GM12878 (cell line): ENCODE measurements around the gene PYGO2.

ENCODE experiments used
- BRCA1 ChIP-seq: IDR thresholded peaks from 2 replicates; pipeline ENCODE4 v1.6.1; 2011; ENCODE audit warnings: low read depth, low read length, improper control_type of control experiment
- CBFB ChIP-seq: IDR thresholded peaks from 2 replicates; pipeline ENCODE4 v1.6.1; 2016; ENCODE audit warnings: antibody characterized with exemption, low read depth
- KDM1A ChIP-seq: fragments of 200-600 bp; sonication (generic); IDR thresholded peaks from 2 replicates; pipeline ENCODE4 v1.6.1; 2016; ENCODE audit warnings: borderline replicate concordance
- POLR2AphosphoS2 ChIP-seq: IDR thresholded peaks from 2 replicates; pipeline ENCODE4 v1.6.1; 2011; ENCODE audit warnings: low read depth, mild to moderate bottlenecking, low read length, improper control_type of control experiment, moderate library complexity
- POLR2AphosphoS5 ChIP-seq: IDR thresholded peaks from 2 replicates; pipeline ENCODE4 v1.6.1; 2011; ENCODE audit warnings: mild to moderate bottlenecking, low read length, inconsistent platforms
- ZNF592 ChIP-seq: fragments of 450-650 bp; IDR thresholded peaks from 2 replicates; pipeline ENCODE4 v1.6.1; 2017; ENCODE audit warnings: mild to moderate bottlenecking, moderate library complexity
- TF ChIP-seq, protein P1 (sequence below): IDR thresholded peaks from 2 replicates; pipeline ENCODE4 v1.6.1; 2011; ENCODE audit warnings: low read depth, mild to moderate bottlenecking, low read length, moderate library complexity, borderline replicate concordance; ENCODE audit errors: extremely low read depth

GRCh38 chr1:154952664-154953063 is 8.9 kb downstream of the PYGO2 start:
- TF ChIP-seq ZNF592 = no peak
- TF ChIP-seq BRCA1 = no peak
- TF ChIP-seq, protein P1, sequence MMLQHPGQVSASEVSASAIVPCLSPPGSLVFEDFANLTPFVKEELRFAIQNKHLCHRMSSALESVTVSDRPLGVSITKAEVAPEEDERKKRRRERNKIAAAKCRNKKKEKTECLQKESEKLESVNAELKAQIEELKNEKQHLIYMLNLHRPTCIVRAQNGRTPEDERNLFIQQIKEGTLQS = no peak
- TF ChIP-seq KDM1A = no peak
- TF ChIP-seq POLR2AphosphoS5 = no peak
- TF ChIP-seq CBFB = no peak
- no peak for TF ChIP-seq POLR2AphosphoS2
